AG04450 (cell line): ENCODE measurements around the gene C2CD4D. TPM values are rescaled to one million over a fixed set of nuclear protein-coding genes. Genes with fewer than 3 reads are reported as not detected.

Source experiments
- CTCF ChIA-PET: fragments of 300-600, 350-600 bp; formaldehyde crosslinking; extraction: SDS; loops from one replicate; lab custom pipeline; 2022; ENCODE audit warnings: antibody characterized with exemption, inconsistent platforms; lab: Charles Lee
- POLR2A ChIA-PET: fragments of 350-600 bp; formaldehyde crosslinking; extraction: SDS; loops from one replicate; lab custom pipeline; 2021; ENCODE audit warnings: antibody characterized with exemption, inconsistent platforms; lab: Yijun Ruan, JAX
- DNase-seq: peaks from one replicate; pipeline ENCODE4 v3.0.0-alpha.2; 2011; ENCODE audit warnings: low read depth, low spot score
- H3K27ac ChIP-seq: one replicate; pipeline ENCODE4 v1.5.1; 2012; ENCODE audit warnings: low read depth, low read length, control low read depth
- H3K27me3 ChIP-seq: one replicate; pipeline ENCODE4 v1.6.0; 2012; ENCODE audit warnings: low read length; ENCODE audit not compliant: control insufficient read depth, insufficient read depth
- H3K4me3 ChIP-seq: 2 replicates; pipeline ENCODE4 v1.5.1; 2011; ENCODE audit warnings: mild to moderate bottlenecking, low read depth, low read length, control low read depth
- H3K9me3 ChIP-seq: 2 replicates; pipeline ENCODE4 v1.5.1; 2012; ENCODE audit warnings: low read length; ENCODE audit not compliant: control insufficient read depth, insufficient read depth
- polyA plus RNA-seq: library from polyadenylated mRNA; depleted of rRNA; stranded (reverse); fragments of >200 nt; gene quantifications from 2 replicates; pipeline ENCODE4 v1.2.3, GENCODE V29; 2011
- TF ChIP-seq, protein P1 (sequence below): IDR thresholded peaks from 2 replicates; pipeline ENCODE4 v1.5.1; 2011; ENCODE audit warnings: low read depth, low read length, control low read depth, inconsistent platforms

Gene C2CD4D
- polyA plus RNA-seq, 1 experiment = not detected

DNA sequence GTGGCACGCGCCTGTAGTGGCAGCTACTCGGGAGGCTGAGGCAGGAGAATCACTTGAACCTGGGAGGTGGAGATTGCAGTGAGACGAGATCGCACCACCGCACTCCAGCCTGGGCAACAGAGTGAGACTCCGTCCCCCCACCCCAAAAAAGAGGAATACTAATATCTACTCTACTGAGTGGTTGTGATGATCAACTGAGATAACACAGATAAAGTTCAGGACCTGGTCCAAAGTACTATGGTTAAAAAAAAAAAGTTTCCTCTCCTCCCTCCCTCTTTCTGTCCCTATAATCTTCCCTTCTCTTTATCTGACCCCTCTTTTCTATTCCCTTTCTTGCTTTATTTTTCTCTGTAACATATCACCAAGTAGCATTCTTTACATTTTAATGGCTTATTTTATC is 4.0 kb downstream of the C2CD4D start:
- ChIA-PET POLR2A (no interaction called here), CTCF (interaction anchor here (0.6 to 1.1 kb wide), 4 partner anchors 10 to 300 kb away, joined by 3 read pairs; no protein-coding TSS in a partner anchor)
- H3K27me3 ChIP-seq = peaks cover 65% of the 10 kb centered on the region
- no peak overlapping the region for H3K4me3 ChIP-seq
- no peak overlapping the region for H3K27ac ChIP-seq
- TF ChIP-seq, protein P1, sequence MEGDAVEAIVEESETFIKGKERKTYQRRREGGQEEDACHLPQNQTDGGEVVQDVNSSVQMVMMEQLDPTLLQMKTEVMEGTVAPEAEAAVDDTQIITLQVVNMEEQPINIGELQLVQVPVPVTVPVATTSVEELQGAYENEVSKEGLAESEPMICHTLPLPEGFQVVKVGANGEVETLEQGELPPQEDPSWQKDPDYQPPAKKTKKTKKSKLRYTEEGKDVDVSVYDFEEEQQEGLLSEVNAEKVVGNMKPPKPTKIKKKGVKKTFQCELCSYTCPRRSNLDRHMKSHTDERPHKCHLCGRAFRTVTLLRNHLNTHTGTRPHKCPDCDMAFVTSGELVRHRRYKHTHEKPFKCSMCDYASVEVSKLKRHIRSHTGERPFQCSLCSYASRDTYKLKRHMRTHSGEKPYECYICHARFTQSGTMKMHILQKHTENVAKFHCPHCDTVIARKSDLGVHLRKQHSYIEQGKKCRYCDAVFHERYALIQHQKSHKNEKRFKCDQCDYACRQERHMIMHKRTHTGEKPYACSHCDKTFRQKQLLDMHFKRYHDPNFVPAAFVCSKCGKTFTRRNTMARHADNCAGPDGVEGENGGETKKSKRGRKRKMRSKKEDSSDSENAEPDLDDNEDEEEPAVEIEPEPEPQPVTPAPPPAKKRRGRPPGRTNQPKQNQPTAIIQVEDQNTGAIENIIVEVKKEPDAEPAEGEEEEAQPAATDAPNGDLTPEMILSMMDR = no peak
- DNase-seq = no peak
- H3K9me3 ChIP-seq = peaks cover 7% of the 10 kb centered on the region; the same call in 1 of the 2 replicates

GRCh38 chr1:151834239-151834638 is 5.4 kb downstream of the C2CD4D start:
- Histone ChIP-seq H3K4me3 (no peak overlapping the region), H3K27me3 (peaks cover 56% of the 10 kb centered on the region), H3K9me3 (peaks cover 4% of the 10 kb centered on the region; the same call in 1 of the 2 replicates), H3K27ac (no peak overlapping the region)
- ChIA-PET CTCF (interaction anchor here (1.5 kb wide), 1 partner anchor 12 kb away, joined by 5 read pairs; no protein-coding TSS in a partner anchor), POLR2A (no interaction called here)
- DNase-seq = no peak
- TF ChIP-seq, protein P1 = no peak

- Histone ChIP-seq H3K27ac (no peak overlapping the region), H3K4me3 (no peak overlapping the region), H3K9me3 (no peaks in the 10 kb centered on the region; the same call in 1 of the 2 replicates), H3K27me3 (peaks cover 53% of the 10 kb centered on the region)
- DNase-seq = no peak
- ChIA-PET CTCF (interaction anchor here (1.5 kb wide), 1 partner anchor 13 kb away, joined by 5 read pairs; no protein-coding TSS in a partner anchor), POLR2A (no interaction called here)
- TF ChIP-seq, protein P1 = no peak
These were observed 6.3 kb downstream of the C2CD4D start for GRCh38 chr1:151833172-151833900.

GRCh38 chr1:151832318-151832980 is 7.2 kb downstream of the C2CD4D start:
- ChIA-PET POLR2A (no interaction called here), CTCF (no interaction called here)
- H3K27ac ChIP-seq = no peak overlapping the region
- DNase-seq = no peak
- TF ChIP-seq, protein P1 = no peak
- no peak overlapping the region for H3K4me3 ChIP-seq
- H3K9me3 ChIP-seq = no peaks in the 10 kb centered on the region; the same call in 1 of the 2 replicates
- H3K27me3 ChIP-seq = peaks cover 54% of the 10 kb centered on the region

DNA sequence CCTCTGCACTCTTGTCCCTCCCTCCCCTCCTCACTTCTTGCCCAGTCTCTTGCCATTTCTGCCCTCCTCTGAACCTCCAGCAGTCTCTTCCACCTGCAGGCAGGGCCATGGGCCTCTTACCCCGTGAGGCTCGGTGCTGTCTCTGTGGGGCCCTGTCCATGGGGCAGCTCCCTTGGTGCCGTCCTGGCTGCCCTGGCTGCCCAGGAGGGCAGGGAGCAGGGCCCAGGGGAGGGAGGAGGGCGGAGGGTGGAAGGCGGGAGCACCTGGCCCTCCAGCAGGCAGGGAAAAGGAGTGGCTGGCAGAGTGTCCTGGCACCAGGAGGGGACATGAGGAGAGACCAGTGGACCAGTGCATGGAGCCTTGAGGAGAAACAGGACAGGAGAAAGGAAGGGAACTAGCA is 8.0 kb downstream of the C2CD4D start, which contains the start of gene RORC:
TSS of gene RORC (minus strand) at position 198 of the 400 bp plus-strand sequence. CDS start at position 160, 38 bp downstream.
- H3K27ac ChIP-seq = no peak within 1 kb of the TSS
- no peak within 1 kb of the TSS for H3K4me3 ChIP-seq
- ChIA-PET CTCF (no interaction called here), POLR2A (no interaction called here)
- H3K27me3 ChIP-seq = peaks cover 47% of the 10 kb centered on the region
- no peak for DNase-seq
- TF ChIP-seq, protein P1 = no peak
- H3K9me3 ChIP-seq = no peaks in the 10 kb centered on the region; the same call in 1 of the 2 replicates
